GM18907 (cell line): ENCODE data around the gene PRMT9.

ENCODE experiments used
- ATAC-seq: cut with Tn5 transposase; IDR thresholded peaks from one replicate; pipeline ENCODE4 v1.9.1; 2021; ENCODE audit warnings: mild to moderate bottlenecking, moderate library complexity; ENCODE audit not compliant: unreplicated experiment

Gene PRMT9

GRCh38 chr4:147682755-147683154 lies 1.2 kb downstream of the PRMT9 start:
- ATAC-seq, result no peak

DNA sequence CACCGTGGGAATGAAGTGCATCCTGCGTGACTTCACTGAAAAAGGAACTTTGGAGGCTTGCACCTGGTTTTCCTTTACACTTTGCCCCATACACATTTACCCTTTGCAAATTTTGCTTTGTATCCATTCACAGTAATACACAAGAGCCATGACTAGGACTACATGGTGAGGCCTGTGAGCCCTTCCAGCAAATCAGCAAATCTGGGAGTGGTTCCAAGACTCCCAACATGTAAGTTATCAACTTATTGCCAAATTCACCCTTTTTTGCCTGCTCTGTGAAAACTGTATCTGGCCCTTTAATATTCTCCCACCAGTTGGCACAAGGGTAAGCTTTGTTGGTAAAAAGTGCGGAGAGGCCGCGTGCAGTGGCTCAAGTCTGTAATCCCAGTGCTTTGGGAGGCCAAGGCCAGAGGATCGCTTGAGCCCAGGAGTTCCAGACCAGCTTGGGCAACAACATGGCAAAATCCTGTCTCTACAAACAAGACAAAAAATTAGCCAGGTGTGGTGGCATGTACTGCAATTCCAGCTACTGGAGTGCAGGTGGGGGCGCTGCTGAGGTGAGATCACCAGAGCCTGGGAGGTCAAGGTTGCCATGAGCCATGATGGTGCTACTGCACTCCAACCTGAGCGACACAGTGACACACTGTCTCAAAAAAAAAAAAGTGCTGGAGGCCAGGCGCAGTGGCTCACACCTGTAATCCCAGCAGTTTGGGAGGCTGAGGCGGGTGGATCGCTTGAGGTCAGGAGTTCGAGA lies 5.0 kb downstream of the PRMT9 start:
- no peak for ATAC-seq

DNA sequence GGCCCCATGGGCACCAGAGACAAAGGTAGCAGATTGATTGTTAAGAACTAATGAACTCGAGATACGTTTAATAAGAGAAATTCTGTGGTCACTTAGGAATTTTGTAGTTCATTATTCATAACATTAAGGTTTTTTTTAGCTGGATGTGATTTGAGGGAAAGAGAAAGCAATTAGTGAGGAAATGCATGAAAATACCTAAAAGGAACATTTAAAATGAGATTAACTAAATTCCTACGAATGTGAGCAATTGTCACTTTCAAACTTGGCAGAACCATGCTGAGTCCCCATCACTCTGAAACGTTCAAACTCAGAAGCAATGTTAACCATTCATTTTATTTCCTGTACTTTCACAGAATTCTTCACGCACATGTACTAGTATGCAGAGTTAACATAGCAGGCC lies 5.9 kb downstream of the PRMT9 start:
- ATAC-seq, result no peak

DNA sequence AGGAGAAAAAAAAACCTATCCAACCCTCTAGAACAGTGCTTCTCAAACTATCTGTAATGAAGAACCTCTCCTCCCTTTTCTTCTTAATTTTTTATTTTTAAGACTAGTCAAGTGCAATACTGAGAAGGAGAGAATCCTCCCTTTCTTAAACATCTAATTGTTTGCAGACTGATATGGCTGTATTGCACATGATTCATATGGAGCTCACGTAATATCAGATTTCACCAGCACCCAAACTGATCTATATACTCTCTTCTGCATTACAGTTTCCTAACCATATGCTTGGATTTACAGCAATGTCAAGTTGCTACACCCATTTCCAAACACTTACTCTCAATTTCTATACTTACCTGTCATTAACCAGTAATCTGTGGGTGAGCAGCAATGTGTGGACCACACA lies 9.5 kb downstream of the PRMT9 start:
- ATAC-seq, result no peak

DNA sequence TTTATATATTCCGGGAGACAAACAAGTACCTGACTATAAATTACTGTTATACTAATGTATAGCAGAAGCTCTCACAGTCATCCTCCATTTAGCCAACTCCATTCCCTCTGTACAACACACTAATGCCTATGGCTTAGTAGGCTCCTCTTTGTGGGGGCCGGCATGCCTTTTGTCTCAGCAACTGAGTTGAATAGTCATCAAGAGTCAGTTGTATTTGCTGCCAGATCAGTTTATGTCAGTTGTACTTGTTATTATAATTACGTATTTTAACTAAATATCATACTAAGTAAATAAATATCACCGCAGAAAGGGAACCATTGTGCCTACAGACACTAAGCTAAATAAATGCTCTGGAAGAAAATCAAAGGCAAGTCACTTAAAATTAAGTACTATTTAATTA lies 9.9 kb downstream of the PRMT9 start:
- no peak for ATAC-seq

DNA sequence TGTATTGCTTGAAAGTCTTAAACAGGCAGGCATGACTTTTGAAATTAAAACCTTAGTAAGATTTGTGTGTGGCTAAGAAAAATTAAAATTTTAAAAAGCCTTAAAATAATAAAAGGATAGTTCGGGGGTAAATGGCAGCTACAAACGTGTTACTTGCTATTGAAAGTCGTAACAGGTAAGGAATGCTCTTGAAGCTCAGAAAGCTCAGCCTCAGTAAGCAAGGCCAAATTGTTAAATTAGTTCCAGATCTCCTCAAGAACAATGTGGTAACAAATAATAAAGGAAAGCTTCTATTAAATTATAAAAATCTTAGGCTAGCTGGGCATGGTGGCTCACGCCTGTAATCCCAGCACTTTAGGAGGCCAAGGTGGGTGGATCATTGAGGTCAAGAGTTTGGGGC lies 25.5 kb downstream of the PRMT9 start:
- no peak for ATAC-seq

DNA sequence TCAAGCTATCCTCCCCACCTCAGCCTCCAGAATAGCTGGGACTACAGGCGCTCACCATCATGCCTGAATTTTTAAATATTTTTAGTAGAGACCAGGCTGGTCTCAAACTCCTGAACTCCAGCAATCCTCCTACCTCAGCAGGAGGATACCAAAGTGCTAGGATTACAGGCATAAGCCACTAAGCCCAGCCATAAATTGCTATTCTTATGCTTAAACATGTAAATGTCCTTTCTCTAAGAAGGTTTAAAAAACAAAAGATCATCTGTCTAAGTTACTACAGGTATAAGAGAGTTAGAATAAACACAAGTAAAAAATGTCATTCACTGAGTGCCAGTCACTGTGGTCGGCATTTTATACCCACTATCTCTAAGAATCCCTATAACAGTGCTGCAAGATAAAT lies 28.3 kb downstream of the PRMT9 start:
- no peak for ATAC-seq

DNA sequence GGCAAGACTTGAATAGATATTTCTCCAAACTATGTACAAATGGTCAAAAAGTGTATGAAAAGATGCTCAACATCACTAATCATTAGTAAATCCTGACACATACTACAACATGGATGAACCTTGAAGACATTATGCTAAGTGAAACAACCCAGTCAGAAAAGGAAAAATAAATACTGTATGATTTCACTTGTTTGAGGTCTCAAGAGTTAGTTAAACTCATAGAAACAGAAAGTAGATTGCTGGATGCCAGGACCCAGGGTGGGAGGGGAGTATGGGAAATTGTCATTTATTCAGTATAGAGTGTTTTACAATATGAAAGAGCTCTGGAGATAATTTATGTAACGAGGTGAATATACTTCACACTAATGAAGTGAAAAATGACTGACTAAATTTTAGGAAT lies 32.4 kb downstream of the PRMT9 start:
- ATAC-seq, result peak; percentile 55

DNA sequence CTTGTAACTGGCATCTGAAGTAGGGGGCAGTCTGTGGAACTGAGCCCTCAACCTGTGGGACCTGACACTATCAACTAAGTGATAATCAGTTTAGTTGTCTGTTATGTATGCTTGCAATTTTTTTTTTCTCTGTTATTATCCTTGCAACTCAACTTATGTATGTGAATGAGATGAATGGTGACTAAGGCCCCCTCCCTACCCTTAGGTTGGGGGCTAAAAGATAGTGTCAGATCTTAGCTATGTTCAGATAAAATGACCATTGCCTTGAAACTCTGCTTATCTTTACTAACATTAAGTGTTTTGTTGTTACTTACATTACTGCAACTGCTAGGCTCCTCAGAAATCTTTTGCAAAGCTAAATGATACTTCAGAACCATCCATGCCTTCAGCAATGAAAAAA lies 35.3 kb downstream of the PRMT9 start:
- ATAC-seq, result no peak

- ATAC-seq, result no peak
Observed at GRCh38 chr4:147645099-147645498, 38.9 kb downstream of the PRMT9 start.

DNA sequence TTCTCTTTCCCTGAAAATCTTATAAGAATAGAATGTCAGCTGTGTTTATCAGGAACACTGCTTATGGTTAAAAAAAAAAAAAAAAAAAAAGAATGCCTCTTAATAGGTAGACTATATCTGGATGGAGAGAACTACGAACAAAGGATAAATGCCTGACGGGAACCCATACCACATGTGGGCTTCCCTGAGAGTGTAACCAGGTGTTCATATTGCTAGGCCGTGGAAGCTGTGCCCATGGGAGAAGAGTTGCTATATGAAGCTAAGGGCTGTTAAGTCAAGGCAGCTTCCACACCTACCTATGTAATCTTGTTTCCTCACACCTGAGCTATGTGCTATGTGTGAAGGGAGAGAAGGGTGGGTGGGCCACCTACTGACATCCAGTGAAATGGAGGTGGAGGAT lies 39.5 kb downstream of the PRMT9 start:
- no peak for ATAC-seq

DNA sequence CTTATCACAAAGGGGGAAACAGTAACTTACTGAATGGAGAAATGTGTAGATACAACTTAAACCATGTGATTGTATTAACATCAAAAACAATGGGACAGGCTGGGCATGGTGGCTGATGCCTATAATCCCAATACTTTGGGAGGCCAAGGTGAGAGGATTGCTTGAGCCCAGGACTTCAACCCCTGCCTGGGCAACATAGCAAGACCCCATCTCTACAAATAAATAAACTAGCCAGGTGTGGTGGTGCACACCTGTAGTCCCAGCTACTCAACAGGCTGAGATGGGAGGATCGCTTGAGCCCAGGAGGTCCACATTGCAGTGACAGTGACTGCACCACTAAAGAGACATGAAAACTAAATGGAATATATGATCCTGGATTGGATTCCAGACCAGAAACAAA lies 40.3 kb downstream of the PRMT9 start:
- ATAC-seq, result no peak

DNA sequence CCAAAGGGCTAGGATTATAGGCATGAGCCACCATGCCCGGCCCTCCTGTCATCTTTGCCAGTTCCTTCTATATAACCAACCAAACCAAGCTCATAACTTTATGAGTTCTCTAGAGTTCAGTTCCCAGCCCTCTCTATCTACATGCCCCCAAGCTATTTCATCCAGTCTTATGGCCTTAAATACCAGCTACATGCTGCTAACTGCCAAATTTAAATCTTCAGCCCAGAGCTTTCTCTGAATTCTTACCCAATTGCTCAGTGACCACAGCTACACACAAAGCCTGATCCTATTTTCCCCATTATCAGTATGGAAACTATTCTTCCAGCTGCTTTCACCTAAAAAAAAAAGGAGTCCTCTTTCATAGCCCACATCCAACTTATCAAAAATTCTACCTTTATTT lies 43.6 kb downstream of the PRMT9 start:
- ATAC-seq, result no peak

DNA sequence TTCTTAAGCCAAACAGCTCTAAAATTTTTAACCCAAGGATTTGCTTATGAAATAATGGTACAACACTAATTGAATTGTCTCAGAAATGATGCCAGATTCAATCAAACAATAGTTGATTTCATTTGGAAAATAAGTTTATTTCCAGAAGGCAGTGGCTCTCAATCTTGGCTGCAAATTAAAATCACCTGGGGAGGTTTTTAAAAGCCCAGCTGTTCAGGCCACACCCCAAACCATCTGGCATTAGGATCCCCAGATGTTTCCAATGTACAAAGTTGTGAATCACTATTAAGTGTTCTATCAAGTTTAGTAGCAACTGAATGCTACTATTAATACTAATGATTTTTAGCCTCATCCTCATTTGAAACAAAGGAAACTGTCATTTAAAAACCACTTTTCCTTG lies 44.6 kb downstream of the PRMT9 start:
- no peak for ATAC-seq

DNA sequence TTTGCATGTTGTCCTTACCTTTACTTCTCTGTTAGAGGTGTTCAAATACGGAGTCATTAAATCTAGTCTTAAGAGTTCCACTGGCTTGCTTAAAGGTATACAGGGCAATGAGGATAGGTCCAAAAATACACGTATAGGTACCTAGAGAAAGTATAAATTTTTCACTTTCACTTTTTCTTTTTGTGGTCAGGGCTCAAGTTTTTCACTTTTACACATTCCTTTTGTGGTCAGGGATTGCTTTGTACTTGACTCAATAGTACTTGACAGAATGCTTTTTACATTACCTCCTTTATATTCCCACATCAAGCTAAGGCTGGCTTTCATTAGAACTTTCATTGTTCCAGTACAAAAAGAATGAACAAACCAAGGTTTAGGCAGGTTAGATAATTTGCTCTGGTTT lies 45.0 kb downstream of the PRMT9 start:
- peak; percentile 58 for ATAC-seq

GRCh38 chr4:147638365-147638764 lies 45.6 kb downstream of the PRMT9 start:
- no peak for ATAC-seq

- no peak for ATAC-seq
Observed at GRCh38 chr4:147635348-147635747, 48.6 kb downstream of the PRMT9 start.

DNA sequence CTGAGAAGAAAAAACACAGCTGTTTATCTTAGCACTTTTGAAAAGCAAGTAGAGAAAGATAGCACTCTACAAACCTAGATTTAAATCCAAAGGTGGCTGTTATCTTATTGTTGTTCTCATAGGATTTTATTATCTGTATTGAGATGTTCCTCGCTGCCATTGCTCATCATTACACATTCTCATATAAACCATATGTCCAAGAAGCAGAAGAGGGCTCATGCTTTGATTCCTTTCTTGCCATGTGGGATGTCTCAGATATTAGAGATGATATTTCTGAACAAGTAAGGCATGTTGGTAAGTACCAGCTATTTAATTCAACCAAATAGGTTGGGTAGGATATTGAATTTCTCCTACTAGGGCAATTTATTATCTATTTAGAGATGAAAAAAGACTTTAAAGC lies 50.3 kb downstream of the PRMT9 start:
- ATAC-seq, result no peak

DNA sequence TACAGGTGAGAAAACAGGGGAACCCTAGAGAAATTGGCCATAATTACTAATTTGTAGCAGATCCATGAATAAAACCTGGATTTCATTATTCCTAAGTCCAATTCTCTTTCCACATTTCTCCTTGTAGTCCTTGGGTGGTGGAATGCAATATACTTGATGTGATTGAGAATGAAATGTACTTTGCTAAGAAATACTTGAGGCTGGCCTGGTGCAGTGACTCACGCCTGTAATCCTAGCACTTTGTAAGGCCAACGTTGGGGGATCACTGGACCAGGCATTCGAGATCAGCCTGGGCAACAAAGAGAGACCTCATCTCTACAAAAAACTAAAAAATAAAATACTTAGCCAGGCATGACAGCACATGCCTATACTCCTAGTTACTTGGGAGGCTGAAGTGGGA lies 50.9 kb downstream of the PRMT9 start:
- no peak for ATAC-seq

- ATAC-seq, result no peak
Observed at GRCh38 chr4:147629783-147630730, 53.9 kb downstream of the PRMT9 start.

DNA sequence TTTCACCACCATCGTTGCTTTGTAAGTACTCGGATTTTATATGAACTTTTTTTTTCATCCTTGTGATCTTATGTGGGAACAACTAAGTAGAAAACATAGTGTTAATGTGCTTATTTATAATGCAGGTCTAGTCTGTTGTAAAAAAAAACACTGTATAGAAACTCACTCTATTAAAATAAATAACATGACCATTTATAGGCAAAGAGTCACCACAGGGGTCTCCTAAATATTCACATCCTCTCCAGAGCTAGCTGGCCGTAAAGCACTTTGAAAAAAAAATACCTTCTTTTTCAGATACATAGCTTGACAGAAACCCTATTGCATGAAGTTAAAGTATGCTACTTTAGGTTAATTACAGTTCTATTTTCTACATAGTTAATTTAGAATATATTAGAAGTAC lies 55.5 kb downstream of the PRMT9 start:
- ATAC-seq, result no peak

DNA sequence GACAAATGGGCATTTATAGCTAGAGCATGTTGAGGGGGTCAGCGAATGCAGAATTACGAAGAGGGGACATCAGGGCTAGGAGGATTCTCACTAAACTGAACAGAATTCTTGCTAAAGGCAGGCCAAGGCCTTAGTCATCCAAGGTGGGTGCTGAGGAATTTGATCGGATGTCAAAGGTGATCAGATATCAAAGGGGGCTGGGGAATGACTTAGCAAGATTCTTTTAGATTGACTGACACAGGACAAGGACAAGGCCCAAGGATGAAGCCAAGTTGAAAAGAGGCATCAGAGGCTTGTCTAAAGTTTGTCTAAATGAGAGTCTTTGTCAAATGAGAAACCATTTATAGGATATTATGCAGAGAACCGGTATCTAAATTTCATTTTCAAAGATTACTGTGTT lies 57.1 kb downstream of the PRMT9 start:
- ATAC-seq, result no peak
